SK-N-SH (cell line): Measurements from ENCODE around the gene RTN4RL1. TPM values are rescaled to one million over a fixed set of nuclear protein-coding genes. Genes with fewer than 3 reads are reported as not detected.

Experiments
- CTCF ChIA-PET: fragments of 300-600, 350-600 bp; formaldehyde crosslinking; extraction: SDS; loops from one replicate; lab custom pipeline; 2021; lab: Yijun Ruan, JAX
- POLR2A ChIA-PET: fragments of 350-600 bp; sonication (Branson Sonifier 250); formaldehyde crosslinking; extraction: SDS; loops from one replicate; lab custom pipeline; 2020; ENCODE audit warnings: antibody characterized with exemption, inconsistent platforms; lab: Yijun Ruan, JAX
- DNase-seq: peaks from one replicate; pipeline ENCODE4 v3.0.0; 2012
- H2AFZ ChIP-seq: fragments of 200-600 bp; sonication (generic); 2 replicates; pipeline ENCODE4 v1.8.1; 2016; ENCODE audit warnings: antibody characterized with exemption, mild to moderate bottlenecking, low read depth
- H3F3A ChIP-seq: fragments of 200-600 bp; sonication (generic); replicated peaks from 2 replicates; pipeline ENCODE3; 2016; ENCODE audit warnings: antibody characterized with exemption, mild to moderate bottlenecking; ENCODE audit not compliant: insufficient read depth
- H3K27ac ChIP-seq, 2 experiments: fragments of 200-500 bp in 1 of 2; fragments of 200-600 bp in 1 of 2; sonication (Bioruptor generic) in 1 of 2; sonication (generic), shearing (Covaris generic) in 1 of 2; 2 replicates each; pipeline versions ENCODE4 v1.5.1 to v1.6.1; 2014 to 2016; ENCODE audit warnings: low read depth in 2 of 2, inconsistent platforms in 1 of 2, low read length in 1 of 2, mild to moderate bottlenecking in 1 of 2, mixed read lengths in 1 of 2
- H3K27me3 ChIP-seq: fragments of 200-600 bp; sonication (generic), shearing (Covaris generic); 2 replicates; pipeline ENCODE4 v1.6.1; 2016; ENCODE audit warnings: mixed run types; ENCODE audit not compliant: insufficient read depth
- H3K36me3 ChIP-seq, 2 experiments: fragments of 200-500 bp in 1 of 2; fragments of 200-600 bp in 1 of 2; sonication (Bioruptor generic) in 1 of 2; sonication (generic) in 1 of 2; replicated peaks in 1 of 2; 2 replicates each; pipeline versions ENCODE3 to v1.5.1; 2014 to 2016; ENCODE audit warnings: low read length in 1 of 2, mild to moderate bottlenecking in 1 of 2; ENCODE audit not compliant: insufficient read depth in 2 of 2, control insufficient read depth in 1 of 2
- H3K4me1 ChIP-seq, 2 experiments: fragments of 200-500 bp in 1 of 2; fragments of 200-600 bp in 1 of 2; sonication (Bioruptor generic) in 1 of 2; sonication (generic), shearing (Covaris generic) in 1 of 2; 2 replicates each; pipeline versions ENCODE4 v1.5.1 to v1.6.1; 2014 to 2016; ENCODE audit warnings: low read depth in 1 of 2, low read length in 1 of 2, mixed run types in 1 of 2; ENCODE audit not compliant: insufficient read depth in 2 of 2, control insufficient read depth in 1 of 2
- H3K4me2 ChIP-seq: fragments of 200-600 bp; sonication (generic), shearing (Covaris generic); 2 replicates; pipeline ENCODE4 v1.6.1; 2017; ENCODE audit warnings: mixed run types
- H3K4me3 ChIP-seq, 2 experiments: fragments of 200-500 bp in 1 of 2; fragments of 200-600 bp in 1 of 2; sonication (Bioruptor generic) in 1 of 2; sonication (generic), shearing (Covaris generic) in 1 of 2; 2 replicates each; pipeline versions ENCODE4 v1.5.1 to v1.8.1; 2014 to 2016; ENCODE audit warnings: low read depth in 2 of 2, inconsistent platforms in 1 of 2, low read length in 1 of 2, mild to moderate bottlenecking in 1 of 2, mixed read lengths in 1 of 2, moderate library complexity in 1 of 2
- H3K79me2 ChIP-seq: fragments of 200-600 bp; sonication (generic); 2 replicates; pipeline ENCODE4 v1.8.1; 2017; ENCODE audit warnings: mild to moderate bottlenecking; ENCODE audit not compliant: insufficient read depth
- H3K9ac ChIP-seq: fragments of 200-600 bp; sonication (generic); 2 replicates; pipeline ENCODE4 v1.6.1; 2017; ENCODE audit warnings: mixed run types
- H3K9me2 ChIP-seq: fragments of 200-600 bp; sonication (generic); 2 replicates; pipeline ENCODE4 v1.6.1; 2017; ENCODE audit warnings: mixed run types
- H3K9me3 ChIP-seq: fragments of 200-600 bp; sonication (generic); 2 replicates; pipeline ENCODE4 v1.6.1; 2017; ENCODE audit warnings: mixed run types, mild to moderate bottlenecking, moderate library complexity
- H4K20me1 ChIP-seq: fragments of 200-600 bp; sonication (generic); 2 replicates; pipeline ENCODE4 v1.6.1; 2017; ENCODE audit warnings: mild to moderate bottlenecking, mixed run types; ENCODE audit not compliant: insufficient read depth
- EP300 ChIP-seq, 2 experiments: IDR thresholded peaks; 2 replicates each; pipeline versions ENCODE4 v1.4.0 to v1.6.1; 2012; ENCODE audit warnings: borderline replicate concordance in 1 of 2, low read depth in 1 of 2, low read length in 1 of 2
- FOXJ3 ChIP-seq: sonication (generic); formaldehyde crosslinking; IDR thresholded peaks from 2 replicates; pipeline ENCODE4 v1.5.1; 2020; ENCODE audit warnings: mild to moderate bottlenecking, missing genetic modification reagents
- IRF3 ChIP-seq: fragments of 150-350 bp; IDR thresholded peaks from 2 replicates; pipeline ENCODE4 v1.6.1; 2016; ENCODE audit warnings: mild to moderate bottlenecking, low read depth, low read length
- MAX ChIP-seq: IDR thresholded peaks from 2 replicates; pipeline ENCODE4 v1.4.0; 2012; ENCODE audit warnings: low read depth
- MEF2A ChIP-seq: IDR thresholded peaks from 2 replicates; pipeline ENCODE4 v1.4.0; 2012; ENCODE audit warnings: low read depth, borderline replicate concordance
- NRF1 ChIP-seq: IDR thresholded peaks from 2 replicates; pipeline ENCODE4 v1.6.1; 2012; ENCODE audit warnings: low read depth, mild to moderate bottlenecking, low read length
- REST ChIP-seq: IDR thresholded peaks from 2 replicates; pipeline ENCODE4 v1.6.1; 2012; ENCODE audit warnings: mild to moderate bottlenecking, low read depth, low read length, moderate library complexity
- RFX5 ChIP-seq: IDR thresholded peaks from 2 replicates; pipeline ENCODE4 v1.6.1; 2012; ENCODE audit warnings: mild to moderate bottlenecking, improper control_type of control experiment, low read length
- RXRA ChIP-seq: IDR thresholded peaks from 2 replicates; pipeline ENCODE4 v1.4.0; 2012; ENCODE audit warnings: low read depth, mild to moderate bottlenecking, borderline replicate concordance
- TAF1 ChIP-seq: IDR thresholded peaks from 2 replicates; pipeline ENCODE4 v1.6.1; 2012; ENCODE audit warnings: low read depth, mild to moderate bottlenecking, low read length, moderate library complexity, borderline replicate concordance
- TCF12 ChIP-seq: IDR thresholded peaks from 2 replicates; pipeline ENCODE4 v1.4.0; 2012
- TEAD4 ChIP-seq: IDR thresholded peaks from 2 replicates; pipeline ENCODE4 v1.4.0; 2012; ENCODE audit warnings: mild to moderate bottlenecking, borderline replicate concordance; ENCODE audit not compliant: insufficient read depth
- USF1 ChIP-seq: IDR thresholded peaks from 2 replicates; pipeline ENCODE4 v1.4.0; 2012; ENCODE audit warnings: low read depth, borderline replicate concordance
- USF2 ChIP-seq: fragments of 150-350 bp; IDR thresholded peaks from 2 replicates; pipeline ENCODE4 v1.6.1; 2017; ENCODE audit warnings: antibody characterized with exemption, low read length, low read depth, borderline replicate concordance
- WGBS: methylation state at CpG from one replicate; pipeline ENCODE4 v1.1.6; 2017; ENCODE audit warnings: low lambda C conversion rate; 5-methylcytosine and 5-hydroxymethylcytosine counted together
- polyA plus RNA-seq, 3 experiments: library from polyadenylated mRNA; depleted of rRNA; stranded (reverse); fragments of >200 nt; gene quantifications; 2 replicates each; pipeline ENCODE4 v1.2.3, GENCODE V29; 2012

RTN4RL1 gene
- polyA plus RNA-seq, 1 of the 3 experiments (the other 2 are of a cell fraction): 0.07 TPM

- Histone ChIP-seq H3K79me2 (no peaks in the 10 kb centered on the region), H3K4me2 (no peak overlapping the region), H2AFZ (no peak overlapping the region), H3K9ac (no peak overlapping the region), H4K20me1 (no peaks in the 10 kb centered on the region), H3K27me3 (0 out of 2 replicates have a peak, but pooled peaks cover 16% of the 10 kb centered on the region), H3K9me2 (no peaks in the 10 kb centered on the region), H3K36me3 (no peaks in the 10 kb centered on the region), H3K9me3 (no peaks in the 10 kb centered on the region), H3K4me1 (peaks cover 0 to 4% of the 10 kb centered on the region in 2 experiments; a peak in 1 of 4 replicates), H3K4me3 (no peak overlapping the region), H3K27ac (no peak overlapping the region), H3F3A (no peaks in the 10 kb centered on the region)
- ChIA-PET POLR2A (no interaction called here), CTCF (no interaction called here)
- TF ChIP-seq IRF3 (no peak), RFX5 (no peak), TAF1 (no peak), REST (no peak), USF2 (no peak), TEAD4 (no peak), RXRA (no peak), FOXJ3 (no peak), NRF1 (no peak)
- 81% methylated on average over 23 of the region's 23 CpGs for WGBS
- DNase-seq: no peak
Observed at GRCh38 chr17:1972487-1973160, 52.5 kb downstream of the RTN4RL1 start.

- Histone ChIP-seq H3K9ac (no peak overlapping the region), H3K4me2 (no peak overlapping the region), H3K36me3 (no peaks in the 10 kb centered on the region), H3K79me2 (no peaks in the 10 kb centered on the region)
- TF ChIP-seq USF1 (no peak), TAF1 (no peak), MEF2A (no peak), MAX (no peak), FOXJ3 (no peak), TCF12 (no peak), USF2 (no peak), EP300 (IDR thresholded peaks at IDR 0.05; ENCODE audit: borderline replicate concordance in 1 of 2, low read depth in 1 of 2, low read length in 1 of 2) (no peak)
- TF ChIP-seq, all 33 proteins: peak for 0
- no peaks in the 10 kb centered on the region for H3F3A ChIP-seq
- H3K4me1 ChIP-seq: peaks cover 0 to 6% of the 10 kb centered on the region in 2 experiments; a peak in 1 of 4 replicates
- no peaks in the 10 kb centered on the region for H3K9me3 ChIP-seq
- H3K27ac ChIP-seq: no peak overlapping the region
- H3K9me2 ChIP-seq: no peaks in the 10 kb centered on the region
- POLR2A ChIA-PET: no interaction called here
- WGBS: 70% methylated on average over 12 of the region's 12 CpGs
- no peaks in the 10 kb centered on the region for H4K20me1 ChIP-seq
- 0 out of 2 replicates have a peak, but pooled peaks cover under 1% of the 10 kb centered on the region for H3K27me3 ChIP-seq
- CTCF ChIA-PET: no interaction called here
- no peak overlapping the region for H2AFZ ChIP-seq
- H3K4me3 ChIP-seq: no peak overlapping the region
- DNase-seq: no peak
Observed at GRCh38 chr17:1970843-1971384, 54.2 kb downstream of the RTN4RL1 start.
